OCI-LY1 (cell line): ENCODE results near the gene MRPL22.
"Not testable (repeated sequence)": the region's sequence is repeated elsewhere in the genome, so short reads cannot be mapped to it uniquely, and the experiment has no call there.

ENCODE experiments used
- H2AFZ ChIP-seq: fragments of 200-600 bp; sonication (generic), shearing (Covaris generic); 2 replicates; pipeline ENCODE4 v1.6.0; 2014; ENCODE audit warnings: antibody characterized with exemption, mild to moderate bottlenecking, low read length
- H3F3A ChIP-seq: fragments of 200-600 bp; sonication (generic), shearing (Covaris generic); 2 replicates; pipeline ENCODE4 v1.6.0; 2014; ENCODE audit warnings: mild to moderate bottlenecking, antibody characterized with exemption, low read length, moderate library complexity; ENCODE audit not compliant: insufficient read depth
- H3K27ac ChIP-seq: fragments of 200-600 bp; sonication (generic); 2 replicates; pipeline ENCODE4 v1.5.1; 2014; ENCODE audit warnings: low read length, mixed run types, mild to moderate bottlenecking, low read depth; ENCODE audit not compliant: poor library complexity, severe bottlenecking
- H3K27me3 ChIP-seq: fragments of 200-600 bp; sonication (generic); 2 replicates; pipeline ENCODE4 v1.6.0; 2014; ENCODE audit warnings: antibody characterized with exemption, mild to moderate bottlenecking, low read length, moderate library complexity; ENCODE audit not compliant: insufficient read depth
- H3K36me3 ChIP-seq: fragments of 200-600 bp; sonication (generic); 2 replicates; pipeline ENCODE4 v1.6.1; 2014; ENCODE audit warnings: mild to moderate bottlenecking, antibody characterized with exemption, low read length, moderate library complexity, mixed read lengths; ENCODE audit not compliant: insufficient read depth
- H3K4me1 ChIP-seq: fragments of 200-600 bp; sonication (generic); 2 replicates; pipeline ENCODE4 v1.5.1; 2014; ENCODE audit warnings: mild to moderate bottlenecking, low read length, moderate library complexity; ENCODE audit not compliant: insufficient read depth, severe bottlenecking
- H3K4me2 ChIP-seq: fragments of 200-600 bp; sonication (generic), shearing (Covaris generic); 2 replicates; pipeline ENCODE4 v1.6.1; 2014; ENCODE audit warnings: low read length
- H3K4me3 ChIP-seq: fragments of 200-600 bp; sonication (generic); 2 replicates; pipeline ENCODE4 v1.5.1; 2014; ENCODE audit warnings: low read length, low read depth, mild to moderate bottlenecking, mixed read lengths; ENCODE audit not compliant: poor library complexity, severe bottlenecking
- H3K79me2 ChIP-seq: fragments of 200-600 bp; shearing (Covaris generic); 2 replicates; pipeline ENCODE4 v1.6.1; 2016; ENCODE audit warnings: mixed run types, low read length, mixed read lengths; ENCODE audit not compliant: insufficient read depth
- H3K9ac ChIP-seq: fragments of 200-600 bp; sonication (generic), shearing (Covaris generic); 2 replicates; pipeline ENCODE4 v1.6.1; 2014; ENCODE audit warnings: mild to moderate bottlenecking, low read length, mixed read lengths
- H3K9me2 ChIP-seq: fragments of 200-600 bp; sonication (generic), shearing (Covaris generic); 2 replicates; pipeline ENCODE4 v1.6.1; 2014; ENCODE audit warnings: low read depth, mild to moderate bottlenecking, low read length, mixed read lengths
- H3K9me3 ChIP-seq: fragments of 200-600 bp; shearing (Covaris generic); 2 replicates; pipeline ENCODE4 v1.6.1; 2014; ENCODE audit warnings: low read length, mixed read lengths
- H4K20me1 ChIP-seq: fragments of 200-600 bp; sonication (generic), shearing (Covaris generic); 2 replicates; pipeline ENCODE4 v1.6.0; 2016; ENCODE audit warnings: mild to moderate bottlenecking, low read length; ENCODE audit not compliant: insufficient read depth
- EZH2 ChIP-seq: fragments of 200-600 bp; sonication (generic), shearing (Covaris generic); IDR thresholded peaks from 2 replicates; pipeline ENCODE4 v1.8.0; 2017; ENCODE audit warnings: borderline replicate concordance, mixed run types, mild to moderate bottlenecking, antibody characterized with exemption, low read length, moderate library complexity, mixed read lengths
- TF ChIP-seq, protein P1 (sequence below): fragments of 200-600 bp; sonication (generic), shearing (Covaris generic); IDR thresholded peaks from 2 replicates; pipeline ENCODE4 v1.5.1; 2017; ENCODE audit warnings: mild to moderate bottlenecking, antibody characterized with exemption, low read length, moderate library complexity, mixed read lengths

Gene MRPL22

GRCh38 chr5:154937186-154937717 lies 3.6 kb upstream of the MRPL22 start:
- Histone ChIP-seq H3K9ac (peak overlapping the region; percentile 71), H3K4me1 (peaks cover 39% of the 10 kb centered on the region), H3F3A (0 out of 2 replicates have a peak, but pooled peaks cover 5% of the 10 kb centered on the region), H3K27me3 (no peaks in the 10 kb centered on the region), H3K4me3 (peak overlapping the region; percentile 77), H4K20me1 (no peaks in the 10 kb centered on the region), H3K36me3 (peaks cover 21% of the 10 kb centered on the region; the same call in 1 of the 2 replicates), H3K27ac (no peak overlapping the region), H3K4me2 (peak overlapping the region; percentile 94), H3K9me2 (no peaks in the 10 kb centered on the region), H3K9me3 (no peaks in the 10 kb centered on the region), H2AFZ (no peak overlapping the region), H3K79me2 (peaks cover 23% of the 10 kb centered on the region)
- TF ChIP-seq EZH2 = no peak
- TF ChIP-seq, protein P1, sequence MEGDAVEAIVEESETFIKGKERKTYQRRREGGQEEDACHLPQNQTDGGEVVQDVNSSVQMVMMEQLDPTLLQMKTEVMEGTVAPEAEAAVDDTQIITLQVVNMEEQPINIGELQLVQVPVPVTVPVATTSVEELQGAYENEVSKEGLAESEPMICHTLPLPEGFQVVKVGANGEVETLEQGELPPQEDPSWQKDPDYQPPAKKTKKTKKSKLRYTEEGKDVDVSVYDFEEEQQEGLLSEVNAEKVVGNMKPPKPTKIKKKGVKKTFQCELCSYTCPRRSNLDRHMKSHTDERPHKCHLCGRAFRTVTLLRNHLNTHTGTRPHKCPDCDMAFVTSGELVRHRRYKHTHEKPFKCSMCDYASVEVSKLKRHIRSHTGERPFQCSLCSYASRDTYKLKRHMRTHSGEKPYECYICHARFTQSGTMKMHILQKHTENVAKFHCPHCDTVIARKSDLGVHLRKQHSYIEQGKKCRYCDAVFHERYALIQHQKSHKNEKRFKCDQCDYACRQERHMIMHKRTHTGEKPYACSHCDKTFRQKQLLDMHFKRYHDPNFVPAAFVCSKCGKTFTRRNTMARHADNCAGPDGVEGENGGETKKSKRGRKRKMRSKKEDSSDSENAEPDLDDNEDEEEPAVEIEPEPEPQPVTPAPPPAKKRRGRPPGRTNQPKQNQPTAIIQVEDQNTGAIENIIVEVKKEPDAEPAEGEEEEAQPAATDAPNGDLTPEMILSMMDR = no peak

GRCh38 chr5:154937718-154938466 lies 3.0 kb upstream of the MRPL22 start, which contains the start of gene GEMIN5:
Gene GEMIN5 (minus strand): TSS chr5:154938211. CDS start chr5:154938133, 78 bp downstream.
- Histone ChIP-seq H3K27me3 (no peaks in the 10 kb centered on the region), H2AFZ (no peak within 1 kb of the TSS), H3F3A (0 out of 2 replicates have a peak, but pooled peaks cover 5% of the 10 kb centered on the region), H3K9me2 (no peaks in the 10 kb centered on the region), H3K4me3 (peak within 1 kb of the TSS; percentile 77), H3K79me2 (peaks cover 29% of the 10 kb centered on the region), H4K20me1 (no peaks in the 10 kb centered on the region), H3K27ac (peak within 1 kb of the TSS; percentile 44), H3K4me2 (peak within 1 kb of the TSS; percentile 94), H3K9ac (peak within 1 kb of the TSS; percentile 71), H3K36me3 (peaks cover 19% of the 10 kb centered on the region; the same call in 1 of the 2 replicates), H3K4me1 (peaks cover 45% of the 10 kb centered on the region), H3K9me3 (no peaks in the 10 kb centered on the region)
- TF ChIP-seq, protein P1 = no peak
- no peak for TF ChIP-seq EZH2

- not testable (repeated sequence) for H3K9me3 ChIP-seq, H3K4me3 ChIP-seq, H3K9ac ChIP-seq, H3K27me3 ChIP-seq, H4K20me1 ChIP-seq, H3K9me2 ChIP-seq, H3F3A ChIP-seq, H3K4me2 ChIP-seq
- peaks cover 33% of the 10 kb centered on the region for H3K79me2 ChIP-seq
- 0 out of 2 replicates have a peak overlapping the region, but pooled peaks have one; percentile 6 for H2AFZ ChIP-seq
- H3K36me3 ChIP-seq = peaks cover 14% of the 10 kb centered on the region; the same call in 1 of the 2 replicates
- peaks cover 51% of the 10 kb centered on the region for H3K4me1 ChIP-seq
- H3K27ac ChIP-seq = peak overlapping the region; percentile 63
Measured at GRCh38 chr5:154939387-154939786, 1.5 kb upstream of the MRPL22 start.
